ENCODE data around the gene ELAC2.
A peak's percentile ranks its signal among the peaks of the same experiment; 100 is the strongest.

The ELAC2 gene

DNA sequence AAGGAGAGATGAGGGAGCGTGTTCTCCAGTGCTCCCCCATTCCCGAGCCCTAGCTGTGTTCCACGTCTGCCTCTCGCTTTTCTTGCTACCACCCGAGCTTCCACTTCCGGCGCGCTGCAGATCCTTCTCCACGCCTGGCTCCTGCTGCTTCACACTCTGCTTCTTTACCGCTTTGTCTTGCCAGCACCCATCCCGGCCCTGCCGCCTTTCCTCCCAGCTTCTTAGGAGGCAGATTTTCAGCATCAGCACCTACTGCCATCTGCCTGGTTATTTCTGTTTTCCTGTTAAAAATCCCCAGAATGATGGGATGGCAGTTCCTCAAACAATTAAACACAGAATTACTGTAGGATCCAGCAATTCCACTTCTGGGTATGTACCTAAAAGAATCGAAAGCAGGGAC is 64.7 kb downstream of the ELAC2 start:
- DNase-seq, result peak in 1 of 14 donors; percentile 12

DNA sequence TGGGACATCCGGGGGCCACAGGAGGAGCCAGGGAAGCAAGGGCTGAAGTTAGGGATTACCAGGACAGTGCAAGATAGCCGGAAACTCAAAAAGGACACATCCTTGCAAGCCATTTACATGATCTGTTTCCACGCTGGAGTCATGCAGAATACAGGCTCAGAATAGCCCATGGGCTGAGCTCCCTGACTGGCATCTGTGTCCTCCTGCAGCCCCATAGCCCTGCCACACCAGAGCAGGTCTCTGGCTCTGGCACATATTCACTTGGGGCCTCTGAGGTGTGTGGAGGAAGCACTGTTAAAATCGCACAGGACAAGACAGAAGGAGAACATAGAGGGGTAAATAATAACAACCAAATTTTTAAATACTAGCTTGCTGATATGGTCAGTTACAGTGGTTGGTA is 65.8 kb downstream of the ELAC2 start:
- no peak for DNase-seq

DNA sequence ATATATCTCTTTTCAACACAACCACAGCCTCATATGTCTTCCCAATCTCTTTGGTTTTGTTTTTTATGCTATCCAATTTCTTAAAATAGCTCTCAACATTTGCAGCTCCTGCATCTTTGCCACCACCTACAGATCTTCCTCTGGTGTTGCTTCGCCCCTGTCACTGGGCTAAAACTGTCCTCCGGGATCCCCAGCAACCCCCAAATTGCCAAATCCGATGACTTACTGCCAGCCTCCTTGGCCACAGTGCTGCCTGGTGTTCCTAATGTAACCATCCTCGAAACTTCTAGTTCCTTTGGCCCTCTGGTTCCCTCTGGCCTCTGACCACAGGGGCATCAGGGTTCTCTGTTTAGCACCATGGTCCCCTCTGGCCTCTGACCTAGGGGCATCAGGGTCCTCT is 70.8 kb downstream of the ELAC2 start:
- no peak for DNase-seq

All from C1 segment of cervical spinal cord (tissue), 14 donors.